Posterior cingulate gyrus (tissue), 11 donors: ENCODE results near the gene AFG3L2.

Source experiments
- DNase-seq, 10 donors: peaks; one replicate each; pipeline versions ENCODE4 v3.0.0 to v3.0.0-alpha.2; 2020 to 2021; ENCODE audit warnings: mixed read lengths in 3 of 10
- intact Hi-C: fragments of 100-400 bp; cut with DNase I; formaldehyde crosslinking; loops from one replicate; pipeline ENCODE4 v1.15.1; 2023

AFG3L2 gene

GRCh38 chr18:12369211-12369610 lies 7.8 kb downstream of the AFG3L2 start:
- DNase-seq = no peak
- intact Hi-C loops = no loop called here

- intact Hi-C loops = no loop called here
- DNase-seq = no peak
Measured at GRCh38 chr18:12366784-12367183, 10.2 kb downstream of the AFG3L2 start.

GRCh38 chr18:12366379-12366778 lies 10.6 kb downstream of the AFG3L2 start:
- peak in 1 of 10 donors; percentile 75 for DNase-seq
- intact Hi-C loops = no loop called here

- DNase-seq = no peak
Measured at GRCh38 chr18:12362473-12363174, 14.4 kb downstream of the AFG3L2 start.

GRCh38 chr18:12361770-12362378 lies 15.2 kb downstream of the AFG3L2 start:
- intact Hi-C loops = no loop called here
- DNase-seq = no peak

More at GRCh38 chr18:12362473-12363174, 14.4 kb downstream of the AFG3L2 start:
- intact Hi-C loops = no loop called here

- no peak for DNase-seq
- intact Hi-C loops = no loop called here
Measured at GRCh38 chr18:12359515-12359927, 17.5 kb downstream of the AFG3L2 start.

GRCh38 chr18:12352188-12352587 lies 24.8 kb downstream of the AFG3L2 start:
- intact Hi-C loops = no loop called here
- no peak for DNase-seq

- DNase-seq = no peak
- intact Hi-C loops = no loop called here
Measured at GRCh38 chr18:12347895-12348294, 29.1 kb downstream of the AFG3L2 start.

- intact Hi-C loops = no loop called here
- no peak for DNase-seq
Measured at GRCh38 chr18:12346240-12346565, 30.8 kb downstream of the AFG3L2 start.

- intact Hi-C loops = no loop called here
- no peak for DNase-seq
Measured at GRCh38 chr18:12345491-12346239, 31.4 kb downstream of the AFG3L2 start.

GRCh38 chr18:12342661-12343060 lies 34.4 kb downstream of the AFG3L2 start:
- intact Hi-C loops = no loop called here
- no peak for DNase-seq

- no peak for DNase-seq
- intact Hi-C loops = no loop called here
Measured at GRCh38 chr18:12340945-12341660, 35.9 kb downstream of the AFG3L2 start.

- intact Hi-C loops = no loop called here
- no peak for DNase-seq
Measured at GRCh38 chr18:12338382-12338781, 38.6 kb downstream of the AFG3L2 start.

GRCh38 chr18:12336887-12337286 lies 40.1 kb downstream of the AFG3L2 start:
- DNase-seq = no peak
- intact Hi-C loops = no loop called here

- intact Hi-C loops = no loop called here
- no peak for DNase-seq
Measured at GRCh38 chr18:12336171-12336613, 40.8 kb downstream of the AFG3L2 start.

GRCh38 chr18:12335503-12335902 lies 41.5 kb downstream of the AFG3L2 start:
- intact Hi-C loops = no loop called here
- no peak for DNase-seq

GRCh38 chr18:12334863-12335262 lies 42.2 kb downstream of the AFG3L2 start:
- no peak for DNase-seq
- intact Hi-C loops = no loop called here

GRCh38 chr18:12334366-12334808 lies 42.6 kb downstream of the AFG3L2 start:
- intact Hi-C loops = no loop called here
- DNase-seq = no peak

- intact Hi-C loops = no loop called here
- DNase-seq = no peak
Measured at GRCh38 chr18:12333506-12334290, 43.3 kb downstream of the AFG3L2 start.

- no peak for DNase-seq
- intact Hi-C loops = no loop called here
Measured at GRCh38 chr18:12330766-12331165, 46.3 kb downstream of the AFG3L2 start.
